ENCODE measurements around the gene PTPN3.
"Not testable (repeated sequence)": the region's sequence is repeated elsewhere in the genome, so short reads cannot be mapped to it uniquely, and the experiment has no call there.

The PTPN3 gene

DNA sequence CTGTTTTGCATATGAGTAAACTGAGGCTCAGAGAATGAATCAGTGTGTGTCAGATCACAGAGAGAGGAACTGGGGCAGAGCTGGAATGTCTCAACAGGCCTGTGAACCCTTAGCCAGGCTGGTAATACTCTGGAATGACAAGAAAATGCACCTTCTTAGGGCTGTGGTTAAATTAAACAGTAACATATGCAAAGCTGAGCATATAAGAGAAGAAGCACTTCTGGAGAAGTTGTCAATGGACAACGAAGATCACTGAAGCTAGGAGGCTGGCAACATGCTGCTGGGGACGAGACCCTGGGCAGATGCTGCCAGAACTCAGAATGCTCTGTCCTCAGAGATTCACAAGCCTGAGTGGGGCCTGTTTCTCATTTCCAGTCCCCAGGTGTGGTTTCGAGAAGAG, 112.6 kb downstream of the PTPN3 start:
- no peak for FAIRE-seq

- FAIRE-seq = no peak
Observed at GRCh38 chr9:109383947-109384346, 114.2 kb downstream of the PTPN3 start.

DNA sequence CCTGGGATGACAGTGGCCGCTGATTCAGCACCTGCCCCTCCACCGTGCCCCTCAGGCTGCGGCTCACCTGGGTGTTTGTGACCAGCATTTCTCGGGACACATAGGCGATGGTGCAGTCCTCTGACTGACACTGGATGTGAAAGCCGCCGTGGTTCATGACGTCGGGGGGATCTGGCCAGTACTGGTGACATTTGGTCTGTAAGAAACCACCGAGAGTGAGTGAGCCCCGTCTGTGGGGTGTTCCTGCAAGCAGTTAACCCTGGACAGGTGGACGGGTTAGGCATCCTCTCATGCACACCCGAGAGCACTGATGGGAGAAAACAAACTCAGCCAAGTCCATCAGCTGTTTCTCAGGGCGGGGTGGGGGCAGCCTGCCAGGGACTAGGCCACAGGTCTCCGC, 114.8 kb downstream of the PTPN3 start:
- no peak for FAIRE-seq

DNA sequence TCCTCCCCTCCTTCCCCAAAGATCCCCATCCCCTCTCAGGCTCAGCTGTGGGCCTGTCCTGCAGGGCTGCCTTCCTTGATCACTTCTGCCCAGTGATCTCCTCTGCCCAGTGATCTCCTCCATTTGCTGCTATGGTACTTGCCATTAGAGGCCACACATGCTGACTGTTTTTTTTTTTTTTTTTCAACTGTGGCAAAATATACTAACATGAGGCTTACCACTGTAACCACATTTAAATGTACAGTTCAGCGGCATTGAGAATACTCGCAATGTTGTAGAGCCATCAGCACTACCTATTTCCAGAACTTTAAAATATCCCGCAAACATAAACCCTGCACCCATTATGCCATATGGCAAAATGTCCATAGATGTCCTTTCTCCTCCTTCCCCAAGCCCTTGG, 115.5 kb downstream of the PTPN3 start:
- no peak for FAIRE-seq

DNA sequence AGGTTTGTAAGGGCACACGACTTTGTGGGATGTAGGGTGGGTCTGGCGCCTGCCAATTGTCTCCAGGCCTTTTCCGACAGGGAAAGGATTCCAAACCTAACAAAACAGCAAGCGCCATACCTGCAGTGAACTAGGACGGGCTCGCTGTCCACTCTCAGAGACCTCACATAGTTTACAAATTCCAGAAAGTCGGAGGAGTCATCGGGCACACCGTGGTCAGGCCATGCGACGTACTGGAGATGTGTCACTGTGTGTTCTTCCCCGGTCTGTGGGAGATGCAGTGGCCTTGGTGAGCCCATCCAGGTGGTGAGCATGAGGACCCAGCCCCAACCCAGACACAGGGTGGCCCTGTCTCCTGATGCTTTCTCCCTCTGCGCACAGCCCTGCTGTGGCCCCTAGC, 115.9 kb downstream of the PTPN3 start:
- no peak for FAIRE-seq

DNA sequence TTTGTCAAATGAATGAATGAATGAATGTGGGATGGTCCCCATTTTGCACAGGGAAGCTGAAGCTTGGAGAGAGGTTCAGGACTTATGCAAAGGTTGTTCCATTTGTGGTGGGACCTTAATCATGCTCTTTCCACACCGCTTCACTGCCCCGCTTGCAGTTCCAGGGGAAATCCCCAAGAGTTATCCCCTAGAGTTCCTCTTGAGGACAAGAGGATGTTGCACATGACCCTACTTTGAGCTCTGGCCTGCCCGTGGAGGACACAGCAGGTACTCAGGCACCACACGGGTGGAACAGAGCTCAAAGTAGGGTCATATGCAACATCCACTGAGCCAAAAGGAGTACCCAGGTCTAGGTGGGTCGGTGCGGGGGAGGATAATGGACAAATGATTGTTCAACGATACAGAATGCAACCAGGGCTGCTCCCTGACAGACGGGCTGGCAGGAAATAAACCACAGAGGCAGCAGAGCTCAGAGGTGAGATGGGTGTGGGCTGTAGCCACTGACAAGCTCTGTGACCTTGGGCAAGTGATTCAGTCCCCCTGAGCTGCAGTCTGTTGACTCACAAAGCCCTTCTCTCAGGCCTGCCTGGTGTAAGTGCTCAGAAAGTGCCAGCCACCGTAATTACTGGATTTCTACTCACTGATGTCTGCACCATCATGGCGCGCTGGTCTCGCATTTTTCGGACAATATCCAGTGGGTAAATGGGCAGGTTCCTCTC, 116.9 kb downstream of the PTPN3 start:
- no peak for FAIRE-seq

DNA sequence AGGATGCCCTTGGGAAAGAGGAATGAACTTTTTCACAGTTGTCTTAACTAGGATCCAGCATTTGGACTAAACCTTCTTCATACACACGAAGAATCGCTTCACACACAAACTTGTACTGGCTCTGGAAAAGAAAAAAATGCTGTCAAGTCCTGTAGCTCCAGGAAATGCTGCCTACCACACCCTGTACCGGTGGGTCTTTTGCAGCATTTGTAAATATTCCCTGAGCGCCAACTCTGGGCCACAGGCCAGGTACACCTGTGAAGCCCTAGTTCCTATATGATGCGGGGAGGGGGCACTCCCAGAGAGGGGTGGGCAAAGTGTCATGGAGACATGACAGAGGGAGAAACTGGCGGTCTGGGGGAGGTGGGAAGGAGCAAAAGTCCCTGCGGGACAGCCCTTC, 118.6 kb downstream of the PTPN3 start:
- no peak for FAIRE-seq

DNA sequence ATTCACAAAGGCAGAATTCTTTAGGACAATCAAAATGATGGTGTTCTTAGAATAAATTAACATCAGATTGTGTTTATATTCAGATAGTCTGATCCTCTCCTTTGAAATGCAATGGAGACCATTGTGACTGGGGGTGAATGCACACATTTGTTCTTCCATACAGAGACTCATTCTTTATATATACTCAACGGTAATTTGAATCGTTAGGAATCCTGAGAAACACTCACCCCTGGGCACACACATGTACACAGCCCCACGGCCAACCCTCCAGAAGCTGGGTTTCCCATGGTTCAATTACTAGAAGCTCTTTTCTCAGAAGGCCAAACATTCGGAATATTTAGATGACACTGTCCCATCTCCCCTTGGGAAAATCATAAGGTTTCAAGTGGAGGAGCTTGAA, 119.8 kb downstream of the PTPN3 start:
- FAIRE-seq = no peak

DNA sequence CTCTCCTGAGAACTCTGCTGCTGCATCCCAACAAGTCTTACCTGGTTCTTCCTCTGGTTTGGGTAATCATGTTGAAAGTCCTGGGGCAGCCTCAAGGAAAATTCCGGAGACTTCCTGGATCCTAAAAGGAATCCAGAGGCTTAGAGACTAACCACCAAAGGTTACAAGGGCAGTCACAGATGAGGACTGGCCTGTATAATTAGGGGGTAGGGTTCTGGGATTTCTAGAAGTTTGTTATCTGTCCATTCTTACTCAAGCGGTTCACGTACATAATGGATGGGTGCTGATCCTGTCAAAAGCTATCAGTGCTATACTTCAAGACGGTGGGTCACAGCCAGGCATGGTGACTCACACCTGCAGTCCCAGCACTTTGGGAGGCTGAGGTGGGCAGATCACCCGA, 125.9 kb downstream of the PTPN3 start:
- FAIRE-seq = no peak

- no peak for FAIRE-seq
Observed at GRCh38 chr9:109371374-109371773, 126.7 kb downstream of the PTPN3 start.

GRCh38 chr9:109369285-109369684, 128.8 kb downstream of the PTPN3 start:
- FAIRE-seq = no peak

GRCh38 chr9:109360771-109361170, 137.3 kb downstream of the PTPN3 start:
- no peak for FAIRE-seq

GRCh38 chr9:109358968-109359603, 139.0 kb downstream of the PTPN3 start:
- not testable (repeated sequence) for FAIRE-seq

- no peak for FAIRE-seq
Observed at GRCh38 chr9:109355564-109356297, 142.4 kb downstream of the PTPN3 start.

GRCh38 chr9:109354190-109354589, 143.9 kb downstream of the PTPN3 start:
- no peak for FAIRE-seq

DNA sequence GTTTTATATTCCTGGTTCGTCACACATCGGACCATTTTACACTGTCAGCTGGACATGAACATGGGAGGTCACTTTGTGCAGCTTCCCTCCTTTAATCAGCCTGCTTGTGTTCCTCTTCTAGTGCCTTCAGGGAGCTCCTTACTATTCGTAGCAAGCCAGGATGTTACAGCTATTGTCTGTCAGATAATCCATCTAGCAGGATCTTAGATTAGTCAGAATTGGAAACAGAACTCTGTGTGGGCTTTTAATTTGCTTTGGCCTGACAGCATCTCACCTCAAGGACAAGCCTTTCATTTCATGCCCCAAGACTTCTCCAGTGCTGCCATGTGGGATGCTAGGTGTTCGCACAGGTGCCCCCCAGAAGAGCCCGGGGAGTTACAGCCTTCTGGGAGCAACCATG, 147.1 kb downstream of the PTPN3 start:
- FAIRE-seq = no peak

DNA sequence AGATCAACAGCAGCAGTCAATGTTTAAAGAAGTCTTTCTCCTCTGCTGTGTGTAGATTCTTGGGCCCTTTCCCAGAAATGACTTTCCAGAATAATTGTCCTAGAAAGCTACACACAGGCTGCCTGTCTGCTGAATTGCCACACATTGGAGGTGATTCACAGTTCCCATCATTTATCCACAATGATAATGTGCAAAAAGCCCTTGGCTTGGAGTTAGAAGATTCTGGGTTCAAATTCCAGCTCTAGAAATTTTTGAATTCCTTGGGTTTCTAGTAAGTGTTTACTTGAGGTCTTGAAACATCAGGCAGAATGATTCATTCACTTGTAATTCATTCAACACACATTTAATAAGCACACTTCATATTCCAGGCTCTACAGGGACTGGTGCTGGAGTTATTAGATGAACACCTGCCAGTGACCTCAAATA, 148.7 kb downstream of the PTPN3 start:
- no peak for FAIRE-seq

DNA sequence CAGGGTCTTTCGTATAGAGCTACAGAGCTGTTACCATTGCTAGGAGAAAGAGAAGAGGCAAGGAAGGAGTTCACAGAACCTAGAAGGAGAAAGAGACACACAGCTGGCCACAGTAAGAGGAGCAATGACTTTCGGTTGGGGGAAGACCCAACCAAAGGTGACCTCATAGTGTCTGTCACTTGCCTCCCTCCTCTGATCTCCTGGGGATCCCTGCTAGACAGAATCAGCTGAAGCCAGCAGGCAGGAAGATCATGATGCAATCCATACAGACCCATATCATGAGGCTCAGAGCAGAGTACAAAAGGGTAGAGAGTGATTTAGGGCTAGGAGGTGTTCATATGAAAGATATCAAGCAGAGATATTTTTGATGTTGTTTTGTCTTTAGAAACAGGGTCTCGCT, 151.2 kb downstream of the PTPN3 start:
- no peak for FAIRE-seq

- FAIRE-seq = no peak
Observed at GRCh38 chr9:109344866-109345265, 153.2 kb downstream of the PTPN3 start.

DNA sequence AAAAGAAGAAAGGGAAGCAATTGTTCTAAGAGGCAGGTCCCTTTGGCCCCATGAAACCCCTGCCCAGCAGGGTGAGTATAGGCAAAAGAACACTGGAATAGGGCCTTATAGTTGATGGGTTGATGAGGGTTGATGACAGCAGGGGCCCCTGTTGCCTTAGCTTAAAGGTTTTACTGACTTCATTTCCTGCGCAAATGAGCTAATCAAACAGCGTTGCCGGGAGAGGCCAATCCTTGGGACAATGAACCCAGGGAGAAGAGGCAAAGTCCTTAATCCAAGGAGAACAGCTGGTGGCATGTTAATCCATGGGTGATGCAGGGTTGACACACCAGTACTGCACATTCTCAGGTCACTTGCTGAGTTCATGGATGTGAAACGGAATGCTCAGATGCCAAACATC, 155.2 kb downstream of the PTPN3 start:
- no peak for FAIRE-seq

GRCh38 chr9:109341561-109341960, 156.5 kb downstream of the PTPN3 start:
- no peak for FAIRE-seq

GRCh38 chr9:109340979-109341378, 157.1 kb downstream of the PTPN3 start:
- not testable (repeated sequence) for FAIRE-seq

- no peak for FAIRE-seq
Observed at GRCh38 chr9:109336409-109336808, 161.7 kb downstream of the PTPN3 start.

DNA sequence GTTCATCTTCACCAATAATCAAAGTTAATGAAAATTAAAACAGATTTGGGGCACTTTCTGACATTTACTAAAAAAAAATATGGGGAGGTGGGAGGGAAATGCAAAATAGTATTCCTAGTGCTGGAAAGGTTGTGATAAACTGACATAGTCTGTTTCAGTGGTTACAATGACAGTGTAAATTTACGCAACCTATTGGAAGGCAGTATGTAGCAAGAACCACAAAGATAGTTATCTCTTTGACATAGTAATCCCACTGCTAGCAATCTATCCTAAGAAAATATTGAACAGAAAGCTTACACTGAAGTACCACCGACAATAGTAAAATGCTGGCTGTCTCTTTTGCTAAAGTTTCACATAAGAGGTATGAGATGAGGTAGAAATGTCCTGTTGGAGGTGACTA, 162.2 kb downstream of the PTPN3 start:
- no peak for FAIRE-seq
